Measurements from ENCODE around the gene C6orf120.

C6orf120 gene

DNA sequence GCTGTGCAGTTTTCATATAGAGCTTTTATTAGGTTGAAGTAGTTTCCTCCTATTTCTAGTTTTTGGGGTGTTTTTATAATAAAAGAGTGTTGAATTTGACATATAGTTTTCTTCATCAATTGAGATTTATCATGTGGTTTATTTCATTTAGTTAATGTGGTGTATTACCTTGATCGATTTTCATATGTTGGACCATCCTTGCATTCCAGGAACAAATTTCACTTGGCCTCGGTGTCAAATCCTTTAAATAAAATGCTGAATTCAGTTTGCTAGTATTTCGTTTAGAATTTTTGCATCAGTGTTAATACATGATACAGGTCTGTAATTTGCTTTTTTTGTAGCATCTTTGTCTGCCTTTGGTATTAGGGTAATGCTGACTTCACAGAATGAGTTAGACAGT is 43.5 kb downstream of the C6orf120 start:
- TF ChIP-seq, protein P1, sequence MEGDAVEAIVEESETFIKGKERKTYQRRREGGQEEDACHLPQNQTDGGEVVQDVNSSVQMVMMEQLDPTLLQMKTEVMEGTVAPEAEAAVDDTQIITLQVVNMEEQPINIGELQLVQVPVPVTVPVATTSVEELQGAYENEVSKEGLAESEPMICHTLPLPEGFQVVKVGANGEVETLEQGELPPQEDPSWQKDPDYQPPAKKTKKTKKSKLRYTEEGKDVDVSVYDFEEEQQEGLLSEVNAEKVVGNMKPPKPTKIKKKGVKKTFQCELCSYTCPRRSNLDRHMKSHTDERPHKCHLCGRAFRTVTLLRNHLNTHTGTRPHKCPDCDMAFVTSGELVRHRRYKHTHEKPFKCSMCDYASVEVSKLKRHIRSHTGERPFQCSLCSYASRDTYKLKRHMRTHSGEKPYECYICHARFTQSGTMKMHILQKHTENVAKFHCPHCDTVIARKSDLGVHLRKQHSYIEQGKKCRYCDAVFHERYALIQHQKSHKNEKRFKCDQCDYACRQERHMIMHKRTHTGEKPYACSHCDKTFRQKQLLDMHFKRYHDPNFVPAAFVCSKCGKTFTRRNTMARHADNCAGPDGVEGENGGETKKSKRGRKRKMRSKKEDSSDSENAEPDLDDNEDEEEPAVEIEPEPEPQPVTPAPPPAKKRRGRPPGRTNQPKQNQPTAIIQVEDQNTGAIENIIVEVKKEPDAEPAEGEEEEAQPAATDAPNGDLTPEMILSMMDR (IDR thresholded peaks at IDR 0.05; ENCODE audit: control extremely low read depth, extremely low read depth, low read depth, missing control alignments) = no peak
- no peak for DNase-seq (ENCODE audit: extremely low spot score)
- ChIA-PET CTCF (interaction anchor here (1.3 kb wide), 1 partner anchor 16 kb away, joined by 3 read pairs; no protein-coding TSS in a partner anchor), POLR2A (no interaction called here)

DNA sequence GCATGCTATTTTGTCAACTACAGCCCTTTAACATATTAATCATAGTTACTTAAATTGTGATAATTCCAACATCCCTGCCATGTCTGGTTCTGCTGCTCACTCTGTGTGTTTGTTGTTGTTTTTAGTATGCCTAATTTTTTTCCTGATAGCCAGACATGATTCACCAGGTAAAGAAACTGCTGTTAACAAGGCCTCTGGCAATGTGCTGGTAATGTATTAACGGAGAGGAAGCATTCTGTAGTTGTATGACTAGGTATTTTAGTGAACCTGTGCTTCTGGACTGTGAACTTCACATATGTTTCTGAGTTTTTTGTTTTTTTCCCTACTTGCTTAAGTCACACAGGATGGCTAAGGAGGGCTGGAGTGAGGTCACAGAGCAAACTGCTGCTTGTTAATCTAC is 44.6 kb downstream of the C6orf120 start:
- POLR2A ChIA-PET = no interaction called here
- CTCF ChIA-PET = interaction anchor here (1.3 kb wide), 1 partner anchor 14 kb away, joined by 3 read pairs; no protein-coding TSS in a partner anchor
- DNase-seq (ENCODE audit: extremely low spot score) = no peak
- TF ChIP-seq, protein P1 (IDR thresholded peaks at IDR 0.05; ENCODE audit: control extremely low read depth, extremely low read depth, low read depth, missing control alignments) = no peak

DNA sequence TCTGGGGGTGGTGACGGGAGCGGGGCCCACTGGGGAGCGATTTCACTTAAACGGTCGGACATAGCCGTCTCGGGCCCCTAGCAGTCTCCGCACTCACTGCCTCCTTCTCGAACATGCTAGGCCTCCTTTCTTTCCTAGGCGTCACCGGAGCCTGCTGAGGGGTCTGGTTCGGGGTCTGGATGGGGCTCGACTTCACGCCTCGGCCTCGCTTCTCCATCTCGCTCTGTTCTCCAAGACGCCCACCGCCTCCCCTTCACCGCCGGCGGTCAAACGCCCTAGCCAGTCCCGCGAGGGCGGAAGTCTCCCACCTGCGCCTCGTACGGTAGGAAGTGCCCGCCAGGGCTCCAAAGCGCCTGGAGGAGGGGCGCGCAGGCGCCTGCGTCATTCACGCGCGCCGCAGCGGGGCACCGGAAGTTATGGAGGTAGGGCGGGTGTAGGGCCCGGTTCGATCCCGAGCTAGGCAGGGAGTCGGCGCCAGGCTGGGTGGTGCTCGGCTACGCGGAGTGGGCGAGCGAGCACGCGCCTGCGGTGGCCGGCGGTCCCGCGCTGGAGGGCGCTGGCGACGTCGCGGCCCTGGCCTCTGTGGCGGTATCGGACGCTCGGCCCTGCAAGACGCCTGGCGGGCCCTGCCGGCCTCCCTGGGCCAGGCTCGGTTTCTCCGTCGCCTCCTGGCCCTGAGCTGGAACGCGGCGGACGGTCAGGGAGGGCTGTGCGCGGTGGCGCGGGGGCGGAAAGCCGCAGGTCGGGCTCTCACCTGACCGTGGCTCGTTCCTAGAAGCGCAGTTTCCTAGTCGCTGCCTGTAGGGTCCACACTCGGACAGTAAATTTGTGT is 49.5 kb downstream of the C6orf120 start, which contains the start of the genes DYNLT2 and ERMARD:
Gene DYNLT2, minus strand, starts transcription at position 331 of the 832 bp plus-strand sequence. Its CDS starts 114 bp downstream, at position 217.
Gene ERMARD, plus strand, starts transcription at position 381 of the 832 bp plus-strand sequence. Its CDS starts 36 bp downstream, at position 417.
- TF ChIP-seq, protein P1 (IDR thresholded peaks at IDR 0.05; ENCODE audit: control extremely low read depth, extremely low read depth, low read depth, missing control alignments) = no peak
- peak; percentile 95 for DNase-seq (ENCODE audit: extremely low spot score)
- ChIA-PET POLR2A (no interaction called here), CTCF (interaction anchor here (1.3 to 1.8 kb wide), 4 partner anchors 10 to 38 kb away, joined by 3 to 7 read pairs (median 4); no protein-coding TSS in a partner anchor)

DNA sequence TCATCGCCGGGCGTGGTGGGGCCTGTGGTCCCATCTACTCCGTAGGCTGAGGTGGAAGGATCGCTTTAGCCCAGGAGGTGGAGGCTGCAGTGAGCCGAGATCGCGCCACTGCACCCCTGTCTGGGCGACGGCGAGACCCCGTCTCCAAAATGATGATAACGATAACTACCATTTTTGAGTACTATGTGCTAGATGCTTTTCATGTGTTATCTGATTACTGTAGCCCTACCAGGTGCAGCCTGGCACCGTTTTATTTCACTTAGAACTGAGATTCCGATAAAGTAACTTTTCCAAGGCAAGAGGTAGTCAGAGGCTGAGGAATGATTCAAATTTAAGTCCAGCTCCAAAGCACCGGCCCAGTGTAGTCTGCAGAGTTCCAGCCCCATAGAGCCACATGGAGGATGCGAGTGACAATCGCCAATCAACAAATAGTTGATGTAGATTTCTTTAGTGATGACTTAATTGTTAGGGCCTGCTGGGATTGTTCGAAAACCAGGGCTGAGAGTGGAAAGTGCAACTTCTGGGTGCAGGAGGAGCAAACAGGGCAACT is 50.2 kb downstream of the C6orf120 start:
- ChIA-PET POLR2A (no interaction called here), CTCF (interaction anchor here (1.0 to 1.8 kb wide), 5 partner anchors 10 to 37 kb away, joined by 3 to 7 read pairs (median 4); no protein-coding TSS in a partner anchor)
- TF ChIP-seq, protein P1 (IDR thresholded peaks at IDR 0.05; ENCODE audit: control extremely low read depth, extremely low read depth, low read depth, missing control alignments) = no peak
- DNase-seq (ENCODE audit: extremely low spot score) = no peak
